Panc1 (cell line): Measurements from ENCODE around the gene MRE11. TPM values are rescaled to one million over a fixed set of nuclear protein-coding genes. Genes with fewer than 3 reads are reported as not detected.

Source experiments
- ATAC-seq: fragments of 200-7000 bp; cut with Tn5 transposase; 2 replicates; pipeline ENCODE4 v1.9.1; 2020; ENCODE audit warnings: mild to moderate bottlenecking, moderate library complexity
- BruUV-seq: library from RNA; stranded (reverse); fragments of 400-500 nt; replicated peaks from 2 replicates; lab custom pipeline; 2021; lab: Mats Ljungman, UMichigan
- CTCF ChIA-PET: fragments of 300-600 bp; sonication (Branson Sonifier 250); formaldehyde crosslinking; loops from one replicate; lab custom pipeline; 2022; ENCODE audit warnings: antibody characterized with exemption; lab: Charles Lee
- POLR2A ChIA-PET: fragments of 300-600 bp; sonication (Branson Sonifier 250); formaldehyde crosslinking; loops from one replicate; lab custom pipeline; 2022; ENCODE audit warnings: antibody characterized with exemption; lab: Charles Lee
- DNase-seq: peaks from one replicate; pipeline ENCODE4 v3.0.0-alpha.2; 2010; ENCODE audit warnings: low read depth, low spot score
- H3K27ac ChIP-seq: 2 replicates; pipeline ENCODE4 v1.5.1; 2011; ENCODE audit warnings: mild to moderate bottlenecking, low read length, inconsistent platforms
- H3K27me3 ChIP-seq: fragments of 200-500 bp; sonication (Bioruptor generic); 2 replicates; pipeline ENCODE4 v1.6.0; 2014; ENCODE audit warnings: low read length, inconsistent platforms; ENCODE audit not compliant: control insufficient read depth, insufficient read depth
- H3K36me3 ChIP-seq: fragments of 200-500 bp; sonication (Bioruptor generic); 2 replicates; pipeline ENCODE4 v1.5.1; 2014; ENCODE audit warnings: inconsistent platforms, mild to moderate bottlenecking, low read length, moderate library complexity; ENCODE audit not compliant: control insufficient read depth, insufficient read depth
- H3K4me1 ChIP-seq: 2 replicates; pipeline ENCODE4 v1.5.1; 2011; ENCODE audit warnings: inconsistent platforms, mild to moderate bottlenecking, low read length, moderate library complexity; ENCODE audit not compliant: control insufficient read depth, insufficient read depth
- H3K4me3 ChIP-seq, 2 experiments: 2 replicates each; pipeline ENCODE4 v1.5.1; 2011 to 2012; ENCODE audit warnings: low read depth in 2 of 2, low read length in 2 of 2, mild to moderate bottlenecking in 2 of 2, inconsistent platforms in 1 of 2, moderate library complexity in 1 of 2
- H3K9me3 ChIP-seq: fragments of 200-500 bp; sonication (Bioruptor generic); 2 replicates; pipeline ENCODE4 v1.5.1; 2014; ENCODE audit warnings: low read depth, mild to moderate bottlenecking, inconsistent platforms, low read length, moderate library complexity; ENCODE audit not compliant: control insufficient read depth, insufficient read depth
- CTCF ChIP-seq: fragments of 450-650 bp; IDR thresholded peaks from 2 replicates; pipeline ENCODE4 v1.5.1; 2017; ENCODE audit warnings: mild to moderate bottlenecking
- POLR2AphosphoS5 ChIP-seq: IDR thresholded peaks from 2 replicates; pipeline ENCODE4 v1.6.1; 2012; ENCODE audit warnings: mild to moderate bottlenecking, low read depth, low read length, moderate library complexity
- REST ChIP-seq, 2 experiments: IDR thresholded peaks; 2 replicates each; pipeline ENCODE4 v1.6.1; 2011 to 2012; ENCODE audit warnings: low read depth in 2 of 2, control low read depth in 1 of 2, low read length in 1 of 2, mild to moderate bottlenecking in 1 of 2, moderate library complexity in 1 of 2; ENCODE audit not compliant: insufficient read depth in 1 of 2
- SIN3A ChIP-seq: IDR thresholded peaks from 2 replicates; pipeline ENCODE4 v1.6.1; 2012; ENCODE audit warnings: low read depth, mild to moderate bottlenecking, low read length, moderate library complexity, borderline replicate concordance; ENCODE audit not compliant: insufficient read depth
- TCF7L2 ChIP-seq: IDR thresholded peaks from 2 replicates; pipeline ENCODE4 v1.6.1; 2011; ENCODE audit warnings: mild to moderate bottlenecking, low read depth, low read length, inconsistent platforms
- in situ Hi-C: cut with HindIII; loops from 2 replicates; pipeline ENCODE4 v1.10.0; 2016; ENCODE audit warnings: low sequenced_read_pairs, low pct_unique_long_range_greater_than_20kb
- intact Hi-C: fragments of 100-400 bp; cut with micrococcal nuclease; formaldehyde crosslinking; loops from one replicate; pipeline ENCODE4 v1.10.0; 2022; ENCODE audit not compliant: unreplicated experiment
- total RNA-seq: library from RNA; stranded (reverse); gene quantifications from one replicate; pipeline ENCODE4 v1.2.1, GENCODE V29; 2021; ENCODE audit not compliant: unreplicated experiment

MRE11 gene
- total RNA-seq, 1 experiment from 2014 or later: 35.0 TPM

- BruUV-seq: no TSS peak
- Histone ChIP-seq H3K9me3 (no peaks in the 10 kb centered on the region), H3K36me3 (no peaks in the 10 kb centered on the region), H3K27ac (no peak overlapping the region), H3K4me3 (no peak overlapping the region), H3K4me1 (no peaks in the 10 kb centered on the region), H3K27me3 (peaks cover 5% of the 10 kb centered on the region; the same call in 1 of the 2 replicates)
- DNase-seq (no peak), ATAC-seq (no peak)
- intact Hi-C loops (no loop called here), in situ Hi-C loops (no loop called here)
- POLR2A ChIA-PET: no interaction called here
- no peak for TF ChIP-seq REST (IDR thresholded peaks at IDR 0.05; ENCODE audit: insufficient read depth in 1 of 2, low read depth in 2 of 2, low read length in 1 of 2)
- TF ChIP-seq TCF7L2: no peak
- TF ChIP-seq CTCF: no peak
- TF ChIP-seq SIN3A: no peak
- TF ChIP-seq POLR2AphosphoS5: no peak
- CTCF ChIA-PET: no interaction called here
Measured at GRCh38 chr11:94526645-94527438, 33.2 kb upstream of the MRE11 start.

GRCh38 chr11:94525546-94526324 lies 32.1 kb upstream of the MRE11 start:
- BruUV-seq: no TSS peak
- H3K36me3 ChIP-seq: no peaks in the 10 kb centered on the region
- DNase-seq (no peak), ATAC-seq (no peak)
- no peak overlapping the region for H3K27ac ChIP-seq
- intact Hi-C loops (no loop called here), in situ Hi-C loops (no loop called here)
- no peaks in the 10 kb centered on the region for H3K4me1 ChIP-seq
- H3K4me3 ChIP-seq: no peak overlapping the region
- ChIA-PET POLR2A (no interaction called here), CTCF (interaction anchor here (0.6 kb wide), 1 partner anchor 219 kb away, joined by 5 read pairs; no protein-coding TSS in a partner anchor)
- TF ChIP-seq REST (IDR thresholded peaks at IDR 0.05; ENCODE audit: insufficient read depth in 1 of 2, low read depth in 2 of 2, low read length in 1 of 2): no peak
- TF ChIP-seq TCF7L2: no peak
- TF ChIP-seq CTCF: no peak
- no peak for TF ChIP-seq SIN3A
- no peak for TF ChIP-seq POLR2AphosphoS5
- H3K27me3 ChIP-seq: peaks cover 5% of the 10 kb centered on the region; the same call in 1 of the 2 replicates
- H3K9me3 ChIP-seq: no peaks in the 10 kb centered on the region
